Breast epithelium (tissue), 3 donors: ENCODE data around the gene AP2A1.

Experiments
- CTCF ChIP-seq, 3 donors: fragments of 450-650 bp; IDR thresholded peaks; one replicate each; pipeline ENCODE4 v1.5.1; 2016 to 2017; ENCODE audit warnings: antibody characterized with exemption in 3 of 3, mild to moderate bottlenecking in 3 of 3, moderate library complexity in 3 of 3
- POLR2A ChIP-seq: fragments of 450-650 bp; IDR thresholded peaks from one replicate; pipeline ENCODE4 v1.6.1; 2016; ENCODE audit warnings: antibody characterized with exemption, mild to moderate bottlenecking, moderate library complexity

- TF ChIP-seq CTCF (IDR thresholded peaks at IDR 0.05) (no peak), POLR2A (no peak)
Observed at GRCh38 chr19:49807058-49807903, 40.5 kb downstream of the AP2A1 start.
